Stimulated activated CD8-positive, alpha-beta memory T cell treated with anti-CD3 and anti-CD28 coated beads, Interleukin-4, amount 100 ng/mL, for 24 hours (primary cell): Measurements from ENCODE around the gene PMEL.
A peak's percentile ranks its signal among the peaks of the same experiment; 100 is the strongest.
"Not testable (repeated sequence)": the region's sequence is repeated elsewhere in the genome, so short reads cannot be mapped to it uniquely, and the experiment has no call there.

Experiments
- DNase-seq: peaks from one replicate; pipeline ENCODE4 v3.0.0-alpha.2; 2020; ENCODE audit warnings: low read depth

Gene PMEL

DNA sequence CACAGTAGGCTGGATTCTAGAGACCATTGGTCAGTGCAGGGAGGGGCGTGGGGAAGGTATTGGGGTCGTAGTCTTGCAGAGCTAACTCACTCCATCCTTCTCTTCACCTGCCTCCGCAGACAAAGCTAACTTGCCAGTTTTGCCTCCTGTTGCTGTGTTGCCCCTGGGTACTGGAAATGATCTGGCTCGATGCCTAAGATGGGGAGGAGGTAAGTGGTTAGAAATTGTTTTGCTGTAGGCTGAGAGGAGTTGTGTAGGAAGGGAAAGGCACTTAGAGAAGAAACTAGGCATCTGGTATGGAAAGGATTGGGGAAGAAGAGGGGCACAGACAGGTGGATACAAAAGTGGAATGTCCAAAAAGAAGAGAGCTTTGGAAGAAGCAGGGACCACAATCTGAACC lies 23.8 kb downstream of the PMEL start:
- no peak for DNase-seq

DNA sequence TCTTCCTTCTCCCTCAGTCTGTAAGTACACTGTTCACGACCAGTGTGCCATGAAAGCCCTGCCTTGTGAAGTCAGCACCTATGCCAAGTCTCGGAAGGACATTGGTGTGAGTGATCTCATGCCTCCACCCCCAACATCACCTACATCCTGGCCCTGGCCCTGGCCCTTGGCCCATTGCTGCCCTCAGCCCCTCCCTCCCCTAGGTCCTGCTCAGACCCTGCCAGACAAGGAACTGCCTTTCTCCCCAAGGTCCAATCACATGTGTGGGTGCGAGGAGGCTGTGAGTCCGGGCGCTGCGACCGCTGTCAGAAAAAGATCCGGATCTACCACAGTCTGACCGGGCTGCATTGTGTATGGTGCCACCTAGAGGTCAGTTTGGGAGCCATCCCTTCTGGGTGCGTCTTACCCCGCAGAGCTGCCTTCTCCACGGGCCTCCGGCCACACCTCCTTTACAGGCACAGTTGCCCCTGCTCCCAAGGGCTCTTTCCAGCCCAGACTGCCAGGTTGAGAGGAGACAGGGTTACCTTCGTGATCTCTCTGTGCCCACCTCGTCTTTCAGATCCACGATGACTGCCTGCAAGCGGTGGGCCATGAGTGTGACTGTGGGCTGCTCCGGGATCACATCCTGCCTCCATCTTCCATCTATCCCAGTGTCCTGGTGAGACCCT lies 25.6 kb downstream of the PMEL start:
- DNase-seq = peak; percentile 73

DNA sequence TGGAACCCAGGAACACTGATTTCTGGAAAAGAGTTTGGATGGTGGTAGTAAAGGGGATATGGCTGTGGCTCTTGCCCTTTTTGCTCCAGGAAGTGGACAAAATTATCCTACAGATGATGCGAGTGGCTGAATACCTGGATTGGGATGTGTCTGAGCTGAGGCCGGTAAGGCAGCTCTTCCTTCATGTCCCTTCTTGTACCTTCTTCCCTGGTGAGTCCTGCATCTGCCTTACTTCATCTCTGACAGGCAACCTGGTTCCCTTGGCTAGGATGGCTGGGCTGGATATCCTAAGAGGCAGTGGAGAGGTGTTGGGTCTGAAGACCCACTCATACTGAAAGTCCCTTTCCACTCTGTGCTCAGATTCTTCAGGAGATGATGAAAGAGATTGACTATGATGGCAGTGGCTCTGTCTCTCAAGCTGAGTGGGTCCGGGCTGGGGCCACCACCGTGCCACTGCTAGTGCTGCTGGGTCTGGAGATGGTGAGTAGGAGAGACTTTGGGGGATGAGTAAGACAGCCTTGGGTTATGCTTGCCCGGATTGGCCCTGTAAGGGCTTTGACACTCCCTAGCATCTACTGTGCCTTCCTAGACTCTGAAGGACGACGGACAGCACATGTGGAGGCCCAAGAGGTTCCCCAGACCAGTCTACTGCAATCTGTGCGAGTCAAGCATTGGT lies 26.9 kb downstream of the PMEL start:
- no peak for DNase-seq

DNA sequence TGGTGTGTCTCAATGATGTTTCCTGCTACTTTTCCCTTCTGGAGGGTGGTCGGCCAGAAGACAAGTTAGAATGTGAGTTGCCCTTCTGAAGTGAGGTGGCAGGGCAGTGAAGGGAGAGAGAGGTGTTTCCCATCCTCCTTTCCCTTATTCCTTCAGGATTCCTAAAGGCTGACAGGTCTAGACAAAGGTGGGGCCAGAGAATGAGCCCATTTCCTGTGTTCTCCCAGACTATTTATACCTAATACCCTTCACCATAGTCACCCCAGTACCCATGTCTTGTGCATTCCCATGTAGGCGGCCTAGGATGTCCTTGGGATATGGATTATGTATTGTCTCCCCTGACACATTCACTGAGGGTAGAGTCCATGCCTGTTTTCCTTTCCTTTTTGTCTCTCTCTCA lies 27.9 kb downstream of the PMEL start:
- no peak for DNase-seq

DNA sequence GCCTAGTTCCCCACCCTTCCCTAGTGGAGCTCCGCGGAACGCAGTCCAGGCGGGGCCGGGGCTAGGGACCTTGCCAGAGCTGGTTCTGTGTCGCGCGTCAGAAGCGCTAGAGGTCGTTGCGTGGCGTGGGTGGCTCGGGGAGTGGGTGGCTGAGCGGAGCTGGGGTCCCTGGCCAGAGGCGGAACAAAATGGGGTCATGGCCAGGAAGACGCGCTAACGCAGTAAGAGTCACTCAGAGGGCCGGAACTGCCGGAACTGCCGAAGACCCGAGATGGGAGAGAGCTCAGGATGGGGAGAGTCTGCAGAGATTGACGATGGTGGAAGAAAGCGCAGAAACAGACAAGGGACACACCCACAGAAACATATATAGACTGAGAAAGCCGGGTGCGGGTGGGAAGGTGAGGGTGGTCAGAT lies 30.1 kb downstream of the PMEL start:
- DNase-seq = no peak

DNA sequence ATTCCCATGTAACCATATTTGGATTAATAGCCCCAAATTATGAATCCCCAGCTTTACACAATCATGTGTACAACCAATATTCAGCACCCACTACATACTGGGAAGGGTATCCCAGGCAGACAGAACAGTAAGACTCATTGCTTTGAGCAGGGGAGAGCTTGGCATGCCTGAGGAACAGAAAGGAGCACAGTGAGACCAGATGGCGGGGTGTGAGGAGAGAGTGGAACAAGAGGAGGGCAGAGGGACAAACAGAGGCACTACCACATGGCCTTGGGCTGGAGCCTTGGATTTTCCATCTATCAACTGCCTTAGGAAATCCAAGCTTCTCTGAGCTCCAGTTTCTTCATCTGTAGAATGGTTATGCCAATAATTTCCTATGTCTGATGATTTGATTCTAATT lies 31.1 kb downstream of the PMEL start:
- DNase-seq = no peak

DNA sequence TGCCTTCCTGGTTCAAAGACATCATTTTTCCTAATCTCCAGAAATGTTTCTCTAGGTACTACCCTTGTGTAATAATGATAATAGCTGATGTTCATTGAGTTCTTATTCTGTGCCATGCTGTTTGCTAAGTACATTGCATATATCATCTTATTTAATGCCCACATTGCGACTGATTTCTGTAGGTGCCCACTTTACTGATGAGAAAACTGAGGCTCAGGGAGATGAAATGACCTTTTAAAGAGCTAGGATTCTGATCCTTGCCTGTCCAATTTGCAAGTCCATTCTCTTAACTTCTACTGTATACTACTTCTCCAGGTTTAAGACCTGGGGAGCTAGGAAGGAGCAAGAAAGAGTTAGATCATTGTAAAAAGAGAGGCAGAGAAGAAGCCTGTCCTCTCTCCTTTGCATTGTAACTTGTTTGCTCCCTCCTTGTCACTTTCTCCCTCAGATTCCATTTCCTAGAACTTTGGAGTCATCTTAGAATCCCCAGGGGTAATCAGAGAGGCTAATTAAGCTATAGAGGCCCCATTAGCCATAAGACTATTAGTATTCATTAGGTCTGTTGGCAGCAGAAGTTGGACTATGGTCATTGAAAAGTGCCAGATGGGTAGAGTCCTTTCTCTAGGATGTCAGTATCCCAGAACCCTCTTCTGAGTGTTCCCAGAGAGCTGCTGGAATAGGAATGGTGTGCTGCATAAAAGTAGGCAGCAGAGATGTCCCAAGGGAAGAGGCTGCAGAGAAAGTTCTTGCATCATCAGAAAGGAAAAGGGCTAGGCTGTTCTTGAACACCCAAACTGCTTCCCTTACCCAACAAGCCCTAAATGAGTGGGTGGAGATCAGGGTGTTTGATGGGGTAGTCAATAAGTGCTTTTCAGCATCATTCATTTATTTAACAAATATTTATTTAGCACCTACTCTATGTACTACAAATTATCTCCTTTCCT lies 31.8 kb downstream of the PMEL start:
- no peak for DNase-seq

DNA sequence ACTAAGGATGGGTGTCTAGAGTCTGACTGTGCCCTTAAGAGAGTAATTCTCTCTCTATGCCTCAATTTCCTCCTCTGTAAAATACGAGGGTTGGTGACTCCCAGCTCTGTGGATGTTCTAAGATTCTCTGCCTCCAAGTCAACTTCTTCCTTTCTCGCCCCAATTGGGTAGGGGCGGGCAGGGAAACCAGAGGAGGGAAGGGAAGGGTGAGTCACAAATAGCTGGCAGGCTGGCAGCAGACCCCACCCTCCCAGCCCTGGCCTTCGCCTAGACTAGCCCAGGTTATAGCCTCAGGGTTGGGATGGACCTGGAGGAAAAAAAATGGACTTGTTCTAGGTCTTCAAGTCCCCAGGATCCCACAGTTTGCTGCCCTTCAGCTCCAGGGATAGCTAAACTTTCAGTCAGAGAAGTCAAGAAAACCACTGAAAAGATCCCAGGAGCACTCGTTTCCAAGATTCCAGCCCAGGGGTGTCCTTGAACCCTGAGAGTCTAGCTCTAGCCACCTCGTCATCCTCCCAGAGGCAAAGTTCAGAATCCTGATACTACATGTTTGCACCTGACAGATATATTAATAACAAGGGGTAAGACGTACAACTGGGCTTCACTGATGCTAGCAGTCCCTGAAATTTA lies 32.6 kb downstream of the PMEL start:
- DNase-seq = no peak

DNA sequence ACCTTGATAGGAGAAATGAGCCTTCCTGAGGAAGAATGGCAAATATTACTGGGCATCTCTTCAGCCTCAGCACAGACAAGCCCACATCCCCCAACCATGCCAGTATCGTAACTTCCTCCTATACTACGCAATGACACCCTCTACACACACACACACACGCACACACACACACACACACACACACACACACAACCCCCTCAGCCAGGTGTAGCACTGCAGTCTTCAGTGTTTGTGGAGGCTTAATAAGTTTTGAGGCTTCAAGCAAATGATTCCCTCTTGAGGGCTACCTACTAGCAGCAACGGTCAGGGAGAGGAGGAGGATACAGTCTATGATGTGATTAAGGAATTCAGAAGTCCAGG lies 33.3 kb downstream of the PMEL start:
- DNase-seq = no peak

DNA sequence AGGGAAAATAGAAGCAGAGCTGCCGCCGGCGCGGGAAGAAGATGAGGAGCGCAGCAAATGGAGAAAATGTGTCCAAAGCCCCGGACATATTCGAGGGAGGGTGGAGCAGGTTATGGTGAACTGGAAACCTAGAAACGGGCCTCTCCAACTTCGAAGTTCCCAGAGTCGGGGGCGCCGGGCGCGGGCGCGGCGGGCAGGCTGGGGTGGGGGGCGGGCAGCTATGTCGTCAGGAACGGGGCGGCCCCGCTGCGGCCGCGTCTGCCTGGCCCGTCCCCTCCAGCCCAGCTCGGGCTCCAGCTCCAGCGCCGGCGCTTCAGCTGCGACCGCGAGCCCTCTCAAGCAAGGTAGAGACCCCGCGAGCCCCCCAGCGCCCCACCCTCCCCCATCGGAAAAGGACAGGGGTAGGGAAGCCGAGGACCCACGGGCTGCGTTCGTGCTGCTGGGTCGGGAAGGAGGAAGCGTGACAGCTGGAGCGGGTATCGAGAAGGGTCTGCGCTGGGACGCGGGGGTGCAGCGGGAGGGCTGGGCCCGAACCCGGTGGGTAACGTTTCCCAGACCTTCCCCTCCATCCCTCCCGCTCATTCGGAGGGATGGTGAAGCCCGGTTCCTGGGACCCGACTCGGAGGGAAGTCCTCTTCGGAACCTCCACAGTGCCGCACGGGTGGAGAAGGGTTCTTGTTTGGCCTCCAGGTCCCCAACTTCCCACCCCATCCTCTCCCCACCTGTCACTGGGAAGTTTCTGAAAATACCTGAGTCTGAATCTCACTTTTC lies 33.9 kb downstream of the PMEL start:
- DNase-seq = no peak

DNA sequence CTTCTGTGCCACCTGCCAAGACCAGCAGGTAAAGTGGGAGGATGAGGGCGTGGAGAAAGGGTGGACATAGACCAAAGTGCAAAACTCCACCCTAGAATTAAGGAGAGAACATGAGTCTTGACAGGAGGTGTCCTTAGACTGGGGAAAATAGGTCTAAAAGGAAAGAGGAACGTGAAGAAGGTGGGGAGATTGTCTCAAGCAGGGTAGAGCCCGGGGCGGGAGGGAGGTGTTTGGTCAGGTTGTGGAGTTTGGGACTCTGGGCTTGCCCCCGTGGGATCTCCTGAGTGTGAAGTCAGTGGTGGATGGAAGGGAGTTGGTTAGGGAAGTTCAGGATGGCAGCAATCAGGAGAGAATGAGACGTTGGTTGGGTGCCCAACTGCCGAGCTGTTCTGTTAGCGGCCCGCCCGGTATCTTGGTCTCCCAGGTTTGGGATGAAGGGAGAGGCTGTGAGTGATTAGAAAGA lies 34.5 kb downstream of the PMEL start:
- no peak for DNase-seq

DNA sequence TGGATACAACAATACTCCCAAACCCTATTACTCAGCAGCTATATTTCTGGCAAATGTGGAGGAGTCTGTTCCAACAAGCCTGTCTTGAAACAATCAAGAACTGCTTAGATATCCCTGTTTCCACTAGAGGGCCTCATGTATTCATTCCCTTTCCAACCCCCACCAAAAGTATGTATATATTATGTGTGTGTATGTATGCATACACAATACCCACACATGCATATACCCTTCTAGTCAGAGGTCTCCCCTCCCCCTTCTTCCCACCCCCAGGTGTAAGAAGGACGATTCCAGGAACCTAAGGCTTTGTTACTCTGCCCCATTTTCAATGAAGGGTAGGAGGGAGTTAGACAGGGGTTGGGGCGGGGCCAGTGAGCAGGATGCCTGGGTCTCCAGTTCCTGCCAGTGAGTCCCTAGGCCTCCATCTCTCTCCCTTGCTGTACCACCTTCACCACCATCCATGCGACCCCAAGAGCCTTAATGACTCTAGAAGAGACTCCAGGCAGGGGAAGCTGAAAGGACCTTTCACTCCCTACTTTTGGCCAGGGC lies 35.0 kb downstream of the PMEL start, which contains the start of gene DGKA:
Gene DGKA, plus strand, starts transcription at position 392 of the 546 bp plus-strand sequence. CDS start 5,342 bp downstream, outside the sequence.
- peak; percentile 70 for DNase-seq

DNA sequence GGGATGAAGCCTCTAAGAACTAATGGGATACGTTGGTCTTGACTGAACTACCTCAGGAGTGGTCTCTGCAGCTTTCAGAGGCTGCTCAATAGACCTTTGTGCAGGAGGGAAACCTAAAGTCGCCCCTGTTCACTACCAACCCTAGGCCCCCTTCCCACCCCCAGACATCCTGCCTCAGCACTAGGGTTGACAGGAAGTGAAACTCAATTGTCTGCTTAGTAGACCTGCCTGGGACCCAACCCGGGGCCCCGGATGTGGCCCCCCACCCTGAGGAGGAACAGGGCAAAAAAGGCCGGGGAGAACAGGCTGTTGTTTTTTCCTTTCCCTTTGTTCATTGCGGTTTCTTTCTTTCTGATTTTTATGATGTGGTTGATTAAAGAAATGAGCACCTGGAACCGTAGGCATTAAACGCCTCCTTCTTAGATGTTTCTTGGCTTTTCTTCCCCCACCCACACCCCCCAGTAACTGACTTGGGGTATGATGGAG lies 36.5 kb downstream of the PMEL start:
- DNase-seq = peak; percentile 70

DNA sequence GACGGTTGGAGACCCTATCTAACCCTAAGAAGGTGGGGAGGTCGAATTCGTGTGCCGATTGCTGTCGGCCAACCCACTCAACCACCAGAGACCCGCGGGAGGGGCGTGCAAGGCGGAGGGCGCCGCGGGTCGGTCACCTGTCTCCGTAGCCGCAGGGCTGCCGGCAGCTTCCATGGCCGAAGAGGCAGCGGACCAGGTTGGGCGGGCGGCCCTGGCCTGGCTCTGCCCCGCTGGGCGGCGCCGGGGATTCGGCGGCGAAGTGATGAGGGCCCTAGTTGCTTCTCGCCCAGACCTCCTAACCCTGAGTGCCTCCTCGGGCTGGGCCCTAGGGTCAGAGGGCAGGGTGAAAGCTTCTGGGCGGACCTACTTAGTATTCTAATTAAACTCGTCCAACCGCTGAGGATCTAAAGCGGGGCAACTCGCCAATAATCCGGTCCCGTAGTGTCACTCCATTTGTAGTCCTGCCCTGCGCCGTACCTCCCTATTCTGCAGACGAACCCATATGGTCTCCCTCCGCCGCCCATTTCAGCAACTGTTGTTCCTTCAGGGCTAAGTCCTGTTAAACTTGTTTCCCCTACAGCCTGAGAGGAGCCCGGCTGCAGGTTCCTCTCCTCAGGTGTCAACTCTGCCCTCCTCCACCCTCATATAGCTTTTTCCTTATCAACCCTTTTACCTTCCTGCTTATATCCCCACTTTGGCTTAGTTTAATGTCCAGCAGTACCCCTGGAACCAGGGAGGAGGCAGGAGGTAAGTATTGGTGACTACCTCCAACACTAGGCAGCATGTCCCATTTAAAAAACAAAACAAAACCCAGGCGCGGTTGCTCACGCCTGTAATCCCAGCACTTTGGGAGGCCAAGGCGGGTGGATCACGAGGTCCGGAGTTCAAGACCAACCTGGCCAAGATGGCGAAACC lies 38.0 kb downstream of the PMEL start, which contains the start of gene PYM1:
Gene PYM1, minus strand, starts transcription at position 307 of the 915 bp plus-strand sequence. Its CDS starts 133 bp downstream, at position 174.
- peak; percentile 46 for DNase-seq

DNA sequence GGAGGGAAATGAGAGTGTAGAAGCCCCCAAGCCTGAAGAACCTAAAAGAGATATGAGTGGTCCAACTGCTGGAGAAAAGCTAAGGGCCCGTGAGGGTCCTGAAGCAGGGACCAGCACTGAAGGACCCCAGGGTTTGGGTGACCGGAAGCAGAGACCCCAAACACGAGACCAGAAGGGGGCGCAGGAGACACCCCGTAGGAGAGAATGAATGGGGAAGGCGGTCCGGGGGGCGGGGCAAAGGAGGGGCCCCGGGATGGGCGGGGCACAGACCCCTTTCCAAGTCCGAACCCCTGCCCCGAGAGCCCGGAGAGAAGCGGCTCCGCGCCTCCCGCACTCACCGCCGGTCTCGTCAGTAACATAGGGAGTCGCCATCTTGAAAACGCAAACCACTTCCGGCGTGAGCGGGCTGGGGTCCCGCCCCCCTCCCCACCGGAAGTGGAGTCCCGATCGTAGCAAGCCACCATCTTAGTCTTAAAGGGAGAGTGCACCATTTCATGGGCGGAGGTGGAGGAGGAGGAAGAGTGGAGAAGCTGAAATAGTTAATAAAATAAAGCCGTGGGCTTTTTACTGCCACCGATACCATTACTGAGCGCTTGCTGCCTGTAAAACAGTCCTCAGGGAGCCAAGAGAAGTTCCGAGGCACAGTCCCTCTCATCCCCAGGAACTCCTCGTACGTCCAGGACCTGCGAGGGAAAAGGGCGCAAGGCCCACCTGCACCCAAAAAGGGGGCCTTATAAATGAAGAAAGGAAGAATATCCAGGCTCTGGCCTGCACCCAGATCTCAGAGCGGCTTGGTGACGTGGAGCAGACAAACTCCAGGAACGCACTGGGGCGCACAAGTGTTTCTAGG lies 38.9 kb downstream of the PMEL start:
- DNase-seq = peak; percentile 87

DNA sequence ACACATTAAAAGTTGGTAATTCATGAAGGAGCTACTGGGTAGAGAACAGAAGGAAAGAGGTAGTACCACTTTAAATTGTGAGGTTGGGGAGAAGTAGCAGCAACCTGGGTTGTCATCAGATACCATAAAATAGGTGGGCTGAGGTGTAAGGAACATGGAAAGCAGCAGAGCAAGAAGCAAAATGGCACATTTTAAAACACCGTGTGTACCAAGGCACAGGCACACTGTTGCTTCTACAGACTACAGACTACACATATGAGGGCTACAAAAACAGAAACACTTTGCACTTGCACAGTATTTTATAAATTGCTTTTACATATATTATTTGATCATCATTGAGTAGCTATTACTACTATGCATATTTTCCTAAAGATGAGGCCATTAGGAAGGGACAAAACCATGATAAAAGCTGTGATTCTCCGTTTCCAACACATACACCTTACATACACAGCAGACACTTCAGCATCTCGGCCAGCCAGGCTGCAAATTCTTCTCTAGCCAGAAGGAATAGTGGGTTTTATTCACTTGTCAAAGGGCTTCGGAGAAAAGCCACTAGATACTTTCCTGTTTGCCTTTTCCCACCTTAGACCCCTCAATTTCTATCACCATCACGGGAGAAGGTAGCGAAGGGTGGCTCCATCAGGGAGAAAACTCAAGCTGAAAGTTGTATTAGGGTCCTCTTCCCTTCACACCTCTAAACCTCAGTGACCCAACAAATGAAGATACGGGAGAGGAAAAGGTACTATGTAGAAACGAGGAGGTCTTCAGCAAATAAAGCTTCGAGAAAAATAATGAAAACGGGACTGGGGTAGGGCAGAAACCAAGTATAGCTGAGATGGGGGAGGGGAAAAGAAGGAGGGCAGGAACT lies 39.7 kb downstream of the PMEL start:
- no peak for DNase-seq

DNA sequence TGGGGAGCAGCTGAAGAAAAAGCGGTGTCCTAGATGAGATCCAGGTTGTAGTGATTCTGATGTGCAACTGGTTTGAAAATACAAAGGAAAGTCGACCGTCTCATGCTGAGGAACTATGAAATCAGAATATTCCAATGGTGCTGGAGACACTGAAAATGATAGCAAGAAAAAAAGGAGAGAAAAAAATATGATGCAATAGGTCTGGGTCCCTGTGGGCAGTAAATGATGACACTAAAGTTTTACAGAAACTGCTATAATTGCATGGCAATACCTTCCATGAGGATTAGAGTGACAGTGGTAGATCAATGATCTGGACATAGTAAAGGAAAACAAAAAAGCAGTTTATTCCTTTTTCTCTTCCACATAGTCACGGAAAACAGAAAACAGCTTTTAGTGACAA lies 40.5 kb downstream of the PMEL start:
- no peak for DNase-seq

DNA sequence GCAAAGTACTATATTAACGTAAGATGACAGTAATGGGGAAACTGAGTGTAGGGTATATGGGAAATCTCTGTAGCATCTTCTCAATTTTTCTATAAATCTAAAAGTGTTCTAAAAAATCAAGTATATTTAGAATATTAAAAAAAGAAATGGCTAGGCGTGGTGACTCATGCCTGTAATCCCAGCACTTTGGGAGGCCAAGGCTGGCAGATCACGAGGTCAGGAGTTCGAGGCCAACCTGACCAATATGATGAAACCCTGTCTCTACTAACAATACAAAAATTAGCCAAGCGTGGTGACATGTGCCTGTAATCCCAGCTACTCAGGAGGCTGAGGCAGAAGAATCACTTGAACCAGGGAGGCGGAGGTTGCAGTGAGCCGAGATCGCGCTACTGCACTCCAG lies 42.2 kb downstream of the PMEL start:
- DNase-seq = not testable (repeated sequence)
